MM.1S (cell line): Measurements from ENCODE around the gene ZCCHC12.

Source experiments
- DNase-seq: peaks from one replicate; pipeline ENCODE4 v3.0.0-alpha.2; 2015
- H2AFZ ChIP-seq: fragments of 300-600 bp; sonication (generic); 2 replicates; pipeline ENCODE4 v1.6.0; 2016; ENCODE audit warnings: antibody characterized with exemption, low read length
- H3F3A ChIP-seq: fragments of 300-600 bp; sonication (generic); 2 replicates; pipeline ENCODE4 v1.6.1; 2016; ENCODE audit warnings: mild to moderate bottlenecking, antibody characterized with exemption, low read length, moderate library complexity, mixed read lengths; ENCODE audit not compliant: insufficient read depth
- H3K27ac ChIP-seq: fragments of 300-600 bp; sonication (generic); 2 replicates; pipeline ENCODE4 v1.5.1; 2016; ENCODE audit warnings: mild to moderate bottlenecking, low read length
- H3K27me3 ChIP-seq: fragments of 300-600 bp; sonication (generic); replicated peaks from 2 replicates; pipeline ENCODE4 v1.6.0; 2016; ENCODE audit warnings: low read length; ENCODE audit not compliant: insufficient read depth
- H3K36me3 ChIP-seq: fragments of 300-600 bp; sonication (generic); replicated peaks from 2 replicates; pipeline ENCODE4 v1.6.1; 2016; ENCODE audit warnings: mild to moderate bottlenecking, low read length, mixed read lengths; ENCODE audit not compliant: insufficient read depth
- H3K4me1 ChIP-seq: fragments of 300-600 bp; sonication (generic); 2 replicates; pipeline ENCODE4 v1.6.1; 2016; ENCODE audit warnings: low read length, mixed read lengths
- H3K4me2 ChIP-seq: fragments of 300-600 bp; sonication (generic); 2 replicates; pipeline ENCODE4 v1.6.0; 2016; ENCODE audit warnings: low read depth, low read length
- H3K4me3 ChIP-seq: fragments of 300-600 bp; sonication (generic); 2 replicates; pipeline ENCODE4 v1.5.1; 2016; ENCODE audit warnings: low read length, mixed read lengths
- H3K79me2 ChIP-seq: fragments of 300-600 bp; sonication (generic); 2 replicates; pipeline ENCODE4 v1.6.1; 2016; ENCODE audit warnings: mixed run types, low read length, mixed read lengths
- H3K9ac ChIP-seq: fragments of 300-600 bp; sonication (generic); 2 replicates; pipeline ENCODE4 v1.6.1; 2016; ENCODE audit warnings: low read length, mixed read lengths
- H3K9me2 ChIP-seq: fragments of 300-600 bp; sonication (generic); replicated peaks from 2 replicates; pipeline ENCODE4 v1.6.1; 2016; ENCODE audit warnings: mild to moderate bottlenecking, low read length, mixed read lengths; ENCODE audit not compliant: insufficient read depth
- H3K9me3 ChIP-seq: fragments of 300-600 bp; sonication (generic); replicated peaks from 2 replicates; pipeline ENCODE4 v1.6.1; 2016; ENCODE audit warnings: mild to moderate bottlenecking, low read length, mixed read lengths; ENCODE audit not compliant: insufficient read depth
- H4K20me1 ChIP-seq: fragments of 300-600 bp; sonication (generic); 2 replicates; pipeline ENCODE4 v1.6.1; 2016; ENCODE audit warnings: mild to moderate bottlenecking, low read length, moderate library complexity, mixed read lengths; ENCODE audit not compliant: insufficient read depth
- EZH2 ChIP-seq: fragments of 300-600 bp; sonication (generic); optimal IDR thresholded peaks from 2 replicates; pipeline ENCODE3; 2017; ENCODE audit warnings: low read depth, mild to moderate bottlenecking, antibody characterized with exemption, low read length, mixed read lengths
- EZH2phosphoT487 ChIP-seq: fragments of 300-600 bp; sonication (generic); IDR thresholded peaks from 2 replicates; pipeline ENCODE4 v1.6.1; 2018; ENCODE audit warnings: antibody characterized with exemption, low read length
- TF ChIP-seq, protein P1 (sequence below): fragments of 300-600 bp; sonication (generic); IDR thresholded peaks from 2 replicates; pipeline ENCODE4 v1.5.1; 2016; ENCODE audit warnings: antibody characterized with exemption, low read length, mixed read lengths

Gene ZCCHC12

DNA sequence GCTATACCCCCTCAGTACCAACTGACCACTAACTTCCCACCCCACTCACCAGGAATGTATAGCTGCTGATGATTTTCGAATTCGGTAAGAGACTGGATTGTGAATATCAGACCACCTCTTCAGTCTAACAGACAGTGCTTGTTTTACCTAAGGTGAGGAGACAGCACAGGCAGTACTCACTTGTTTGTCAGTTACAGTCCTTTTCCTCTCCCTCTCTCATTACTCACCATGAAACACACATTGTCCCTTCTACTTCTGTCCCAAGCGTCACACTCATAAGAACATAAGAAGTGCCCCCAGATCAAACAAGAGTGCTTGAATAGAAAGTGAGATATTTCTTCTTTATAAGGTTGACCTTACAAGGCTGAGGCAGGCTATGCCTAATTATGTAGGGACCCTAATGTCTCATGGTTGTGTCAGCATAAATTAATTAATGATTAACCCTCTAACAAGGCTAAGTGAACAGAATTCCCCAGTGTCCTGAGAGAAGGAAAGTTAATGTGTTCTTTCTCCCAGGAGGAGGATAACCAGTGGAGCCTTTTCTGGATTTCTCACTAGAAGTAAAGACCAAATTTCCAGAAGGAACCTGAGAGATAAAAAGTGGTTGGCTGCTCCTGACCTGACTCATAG is 32.2 kb downstream of the ZCCHC12 start:
- Histone ChIP-seq H3K4me1 (no peaks in the 10 kb centered on the region), H3K79me2 (no peaks in the 10 kb centered on the region), H3K4me2 (no peak overlapping the region), H3K27me3 (no peaks in the 10 kb centered on the region), H4K20me1 (no peaks in the 10 kb centered on the region), H3F3A (no peaks in the 10 kb centered on the region), H3K9me3 (no peaks in the 10 kb centered on the region), H3K27ac (no peak overlapping the region), H3K9me2 (no peaks in the 10 kb centered on the region), H3K4me3 (no peak overlapping the region), H2AFZ (no peak overlapping the region), H3K9ac (no peak overlapping the region), H3K36me3 (no peaks in the 10 kb centered on the region)
- no peak for TF ChIP-seq EZH2phosphoT487
- TF ChIP-seq, protein P1, sequence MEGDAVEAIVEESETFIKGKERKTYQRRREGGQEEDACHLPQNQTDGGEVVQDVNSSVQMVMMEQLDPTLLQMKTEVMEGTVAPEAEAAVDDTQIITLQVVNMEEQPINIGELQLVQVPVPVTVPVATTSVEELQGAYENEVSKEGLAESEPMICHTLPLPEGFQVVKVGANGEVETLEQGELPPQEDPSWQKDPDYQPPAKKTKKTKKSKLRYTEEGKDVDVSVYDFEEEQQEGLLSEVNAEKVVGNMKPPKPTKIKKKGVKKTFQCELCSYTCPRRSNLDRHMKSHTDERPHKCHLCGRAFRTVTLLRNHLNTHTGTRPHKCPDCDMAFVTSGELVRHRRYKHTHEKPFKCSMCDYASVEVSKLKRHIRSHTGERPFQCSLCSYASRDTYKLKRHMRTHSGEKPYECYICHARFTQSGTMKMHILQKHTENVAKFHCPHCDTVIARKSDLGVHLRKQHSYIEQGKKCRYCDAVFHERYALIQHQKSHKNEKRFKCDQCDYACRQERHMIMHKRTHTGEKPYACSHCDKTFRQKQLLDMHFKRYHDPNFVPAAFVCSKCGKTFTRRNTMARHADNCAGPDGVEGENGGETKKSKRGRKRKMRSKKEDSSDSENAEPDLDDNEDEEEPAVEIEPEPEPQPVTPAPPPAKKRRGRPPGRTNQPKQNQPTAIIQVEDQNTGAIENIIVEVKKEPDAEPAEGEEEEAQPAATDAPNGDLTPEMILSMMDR: no peak
- no peak for TF ChIP-seq EZH2
- DNase-seq: no peak

DNA sequence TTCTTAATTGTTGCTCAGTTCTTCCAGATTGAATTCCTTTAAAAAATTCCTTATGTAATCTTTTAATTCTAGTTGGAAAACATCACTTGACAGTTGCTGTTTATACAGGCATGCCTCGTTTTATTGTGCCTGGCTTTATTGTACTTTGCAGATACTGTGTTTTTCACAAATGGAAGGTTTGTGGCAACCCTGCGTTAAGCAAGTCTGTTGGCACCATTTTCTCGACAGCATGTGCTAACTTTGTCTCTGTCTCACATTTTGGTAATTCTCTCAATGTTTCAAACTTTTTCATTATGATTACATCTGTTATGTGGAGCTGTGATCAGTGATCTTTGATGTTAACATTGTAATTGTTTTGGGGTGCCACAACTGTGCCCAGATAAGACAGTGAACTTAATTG is 33.4 kb downstream of the ZCCHC12 start:
- H3K27ac ChIP-seq: no peak overlapping the region
- TF ChIP-seq EZH2 (no peak), EZH2phosphoT487 (no peak)
- TF ChIP-seq, protein P1: no peak
- no peaks in the 10 kb centered on the region for H3K9me3 ChIP-seq
- no peaks in the 10 kb centered on the region for H4K20me1 ChIP-seq
- H3K4me2 ChIP-seq: no peak overlapping the region
- H3K36me3 ChIP-seq: no peaks in the 10 kb centered on the region
- H3K4me1 ChIP-seq: no peaks in the 10 kb centered on the region
- H3K27me3 ChIP-seq: no peaks in the 10 kb centered on the region
- no peak overlapping the region for H2AFZ ChIP-seq
- H3F3A ChIP-seq: no peaks in the 10 kb centered on the region
- no peak overlapping the region for H3K9ac ChIP-seq
- no peaks in the 10 kb centered on the region for H3K79me2 ChIP-seq
- no peak overlapping the region for H3K4me3 ChIP-seq
- no peaks in the 10 kb centered on the region for H3K9me2 ChIP-seq
- no peak for DNase-seq

DNA sequence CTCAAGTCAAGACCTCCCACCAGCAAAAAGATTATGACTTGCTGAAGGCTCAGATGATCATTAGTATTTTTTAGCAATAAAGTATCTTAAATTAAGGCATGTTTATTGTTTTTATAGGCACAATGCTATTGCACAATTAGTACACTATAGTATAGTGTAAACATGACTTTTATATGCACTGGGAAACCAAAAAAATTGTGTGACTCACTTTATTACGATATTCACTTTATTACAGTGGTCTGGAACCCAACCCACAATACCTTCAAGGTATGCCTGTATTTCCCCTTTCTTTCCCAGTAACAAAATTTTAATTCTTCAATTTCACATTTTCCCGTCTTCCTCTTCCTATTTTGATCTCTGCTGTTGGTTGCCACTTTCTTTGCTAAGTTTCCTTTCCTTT is 37.7 kb downstream of the ZCCHC12 start:
- no peak overlapping the region for H3K4me3 ChIP-seq
- H2AFZ ChIP-seq: no peak overlapping the region
- H3K9me3 ChIP-seq: no peaks in the 10 kb centered on the region
- H3K9ac ChIP-seq: no peak overlapping the region
- no peaks in the 10 kb centered on the region for H3K36me3 ChIP-seq
- H4K20me1 ChIP-seq: no peaks in the 10 kb centered on the region
- H3K27me3 ChIP-seq: no peaks in the 10 kb centered on the region
- no peaks in the 10 kb centered on the region for H3F3A ChIP-seq
- no peaks in the 10 kb centered on the region for H3K4me1 ChIP-seq
- no peaks in the 10 kb centered on the region for H3K79me2 ChIP-seq
- H3K9me2 ChIP-seq: no peaks in the 10 kb centered on the region
- H3K27ac ChIP-seq: no peak overlapping the region
- DNase-seq: no peak
- no peak overlapping the region for H3K4me2 ChIP-seq
- TF ChIP-seq EZH2phosphoT487 (no peak), EZH2 (no peak)
- TF ChIP-seq, protein P1: no peak
